Frontal cortex (tissue), 4 donors: ENCODE data around the gene RAI2. TPM values are rescaled to one million over a fixed set of nuclear protein-coding genes. Genes with fewer than 3 reads are reported as not detected.
A peak's percentile ranks its signal among the peaks of the same experiment; 100 is the strongest.

ENCODE experiments used
- DNase-seq, 2 donors: peaks; one replicate each; pipeline ENCODE4 v3.0.0; 2012; ENCODE audit warnings: low spot score in 2 of 2
- FAIRE-seq: peaks from 2 replicates; lab custom pipeline; 2012; peaks lifted over from hg19 to GRCh38; lab: Jason Lieb, UNC
- total RNA-seq: library from RNA; depleted of rRNA; stranded (reverse); fragments of >200 nt; gene quantifications from one replicate; pipeline ENCODE4 v1.2.3, GENCODE V29; 2014
- donor health status: control.
- donor health status: control.
- donor health status: control.

RAI2 gene
- total RNA-seq = 2.9 TPM

DNA sequence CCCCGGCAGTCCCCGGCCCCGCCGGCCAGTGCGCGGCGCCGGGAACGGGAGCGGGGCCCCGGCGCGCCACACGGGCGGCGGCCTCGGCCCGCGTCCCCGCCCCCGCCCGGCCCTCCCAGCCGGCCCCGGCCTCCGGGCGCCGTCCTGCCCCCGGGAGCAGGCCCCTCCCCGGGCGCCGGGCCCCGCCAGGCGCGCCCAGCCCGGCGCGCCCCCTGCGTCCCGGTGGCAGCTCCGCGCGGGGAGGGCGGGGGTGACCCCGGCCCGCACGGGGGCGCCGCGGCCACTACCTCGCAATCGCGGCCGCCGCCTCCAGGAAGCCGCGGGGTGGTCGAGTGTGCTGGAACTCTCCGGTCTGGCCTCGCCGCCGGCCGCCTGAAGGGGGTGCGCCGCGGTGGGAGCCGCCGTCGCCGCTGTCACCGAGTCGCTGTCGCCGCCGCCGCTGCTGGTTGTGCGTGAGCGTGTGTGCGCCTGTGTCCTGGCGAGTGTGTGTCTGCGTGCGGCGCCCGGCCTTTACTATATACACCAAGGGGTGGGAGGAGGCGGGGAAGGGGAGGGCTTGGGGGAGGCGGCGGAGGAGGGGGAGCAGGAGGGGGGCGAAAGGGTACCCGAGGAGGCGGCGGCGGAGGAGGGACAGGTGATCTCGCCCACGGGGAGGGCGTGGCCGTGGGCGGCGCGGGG is at the start of gene RAI2:
RAI2 (minus strand) TSS at position 488 of the 678 bp plus-strand sequence. CDS start 59,288 bp downstream, outside the sequence.
- no peak for FAIRE-seq

DNA sequence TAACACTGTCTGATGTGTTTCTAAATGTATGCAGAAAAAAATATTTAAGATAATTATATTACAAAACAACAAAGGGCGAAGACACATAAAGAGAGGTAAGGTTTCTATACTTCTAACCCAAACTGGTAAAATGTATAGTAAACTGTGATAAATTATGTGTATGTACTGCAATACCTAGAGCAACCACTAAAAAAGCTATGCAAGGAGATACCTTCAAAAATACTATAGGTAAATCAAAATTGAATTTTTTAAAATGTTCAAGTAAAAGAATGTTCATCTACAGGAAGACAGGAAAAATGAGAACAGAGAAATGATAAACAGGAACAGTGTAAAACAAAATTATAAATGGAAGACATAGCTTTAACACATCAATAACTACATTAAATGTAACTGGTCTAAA is 27.3 kb upstream of the RAI2 start:
- no peak for DNase-seq

More for the DNA sequence above, at the start of gene RAI2:
- DNase-seq = peak; percentile 43 to 44

GRCh38 chrX:17882680-17883079 is 21.6 kb upstream of the RAI2 start:
- no peak for FAIRE-seq
- DNase-seq = no peak

More for the DNA sequence above, 27.3 kb upstream of the RAI2 start:
- no peak for FAIRE-seq

- no peak for DNase-seq
- no peak for FAIRE-seq
Measured at GRCh38 chrX:17878028-17878670, 17.1 kb upstream of the RAI2 start.

DNA sequence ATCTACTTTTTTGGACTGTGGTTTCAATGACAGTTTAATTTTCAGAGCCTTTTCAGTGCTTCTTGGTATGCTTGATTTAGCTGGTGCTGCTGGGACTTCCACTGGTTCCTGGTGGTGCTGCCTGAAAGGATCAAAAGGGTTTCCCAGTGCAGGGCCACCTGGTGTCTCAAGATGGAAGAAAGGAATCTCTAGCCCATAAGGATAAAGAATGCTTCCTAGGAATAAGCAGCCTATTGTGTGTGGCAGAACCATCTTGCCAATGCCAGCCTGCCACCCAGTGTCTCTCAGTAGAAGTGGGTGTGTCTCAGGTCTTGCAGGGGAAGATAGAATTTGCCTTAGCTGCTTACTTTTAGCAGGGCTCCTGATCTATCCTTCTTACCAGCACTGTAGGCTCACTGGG is 15.0 kb upstream of the RAI2 start:
- FAIRE-seq = no peak
- no peak for DNase-seq

DNA sequence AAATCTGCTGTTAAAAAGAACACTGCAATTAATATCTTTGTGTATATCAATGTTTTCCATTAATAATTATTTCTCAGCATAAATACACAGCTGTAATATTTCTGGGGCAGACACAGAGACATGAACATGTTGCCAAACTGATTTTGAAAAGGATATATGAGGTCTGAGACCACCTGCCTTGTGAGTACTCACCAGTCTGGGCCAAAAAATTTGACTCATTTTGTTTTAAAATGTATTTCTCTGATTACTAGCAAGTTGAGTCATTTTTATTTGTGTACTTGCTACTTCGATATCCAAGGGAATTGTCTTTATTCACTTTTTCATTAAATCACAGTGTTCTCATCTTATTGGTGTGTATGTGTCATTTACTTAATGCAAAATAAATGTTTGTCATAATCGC is 8.5 kb upstream of the RAI2 start:
- FAIRE-seq (no peak), DNase-seq (no peak)

GRCh38 chrX:17861489-17862011 is 452 bp upstream of the RAI2 start:
- FAIRE-seq (no peak), DNase-seq (no peak)

DNA sequence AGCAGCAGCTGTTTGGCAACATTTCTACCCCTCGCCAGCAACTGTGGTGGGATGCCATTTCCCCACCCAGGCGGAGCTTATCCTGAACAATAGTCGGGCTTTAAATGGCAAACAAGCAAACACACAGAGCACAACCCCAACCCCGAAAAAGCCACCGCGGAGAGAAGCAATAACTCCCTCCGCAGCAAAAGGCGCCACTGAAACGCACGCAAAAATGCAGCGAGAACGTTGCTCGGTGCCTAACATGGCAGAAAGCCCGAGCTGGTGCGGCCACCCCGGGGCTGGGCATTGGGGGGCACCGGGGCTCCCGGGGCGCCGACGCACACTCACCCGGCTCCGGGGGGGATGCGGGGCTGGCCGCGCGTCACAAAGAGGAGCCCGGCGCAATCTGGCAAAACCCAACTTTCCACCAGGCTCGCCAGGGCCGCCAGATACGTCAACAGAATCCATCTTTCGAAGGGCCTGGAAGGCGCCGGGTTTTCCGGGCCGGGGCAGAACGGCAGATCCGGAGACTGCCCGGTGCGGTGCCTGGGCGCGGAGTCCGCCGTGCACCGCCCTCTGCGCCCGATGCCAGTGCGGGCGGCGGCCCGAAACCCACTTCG is 818 bp downstream of the RAI2 start:
- FAIRE-seq = no peak
- DNase-seq = no peak

- DNase-seq (no peak), FAIRE-seq (no peak)
Measured at GRCh38 chrX:17859609-17860178, 1.4 kb downstream of the RAI2 start.

DNA sequence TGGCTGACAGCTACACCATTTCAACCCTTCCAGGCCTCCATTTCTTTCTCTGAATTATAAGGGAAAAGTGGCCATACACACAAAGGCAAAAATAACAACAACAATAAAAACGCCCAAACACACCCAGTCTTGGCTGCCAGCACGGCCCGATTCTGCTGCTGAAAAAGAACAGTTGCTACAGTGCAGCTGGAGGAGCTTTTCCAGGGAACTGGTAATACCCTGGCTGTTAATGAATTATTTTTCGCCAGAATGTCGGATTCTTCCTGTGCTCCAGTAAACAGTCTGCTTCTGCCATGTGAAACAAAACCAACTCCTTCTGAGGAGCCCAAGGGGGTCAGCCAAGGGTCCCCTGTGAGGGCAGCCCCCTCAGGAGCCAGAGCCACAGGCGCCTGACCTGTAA is 6.6 kb downstream of the RAI2 start:
- FAIRE-seq (no peak), DNase-seq (no peak)

- DNase-seq (no peak), FAIRE-seq (no peak)
Measured at GRCh38 chrX:17854069-17854468, 7.0 kb downstream of the RAI2 start.

DNA sequence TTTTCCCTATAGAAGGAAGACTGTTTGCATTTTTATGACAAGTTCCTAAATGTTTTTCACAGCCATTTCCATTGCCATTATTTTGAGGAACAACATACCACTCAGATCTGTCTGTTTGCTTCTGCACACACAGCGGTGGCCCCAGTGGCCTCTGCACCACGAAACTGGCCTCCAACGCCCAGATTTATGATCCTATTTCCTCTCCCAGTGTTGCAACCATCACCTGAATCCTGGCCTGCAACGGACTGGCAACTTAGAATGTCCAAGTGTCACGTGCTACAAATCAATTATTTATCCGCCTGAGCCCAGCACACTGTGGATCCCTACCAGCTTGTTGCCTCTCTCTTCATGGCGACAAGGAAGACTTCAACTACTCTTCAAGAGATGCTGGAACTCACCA is 9.2 kb downstream of the RAI2 start:
- FAIRE-seq (no peak), DNase-seq (no peak)

- FAIRE-seq = no peak
- no peak for DNase-seq
Measured at GRCh38 chrX:17848545-17849265, 12.4 kb downstream of the RAI2 start.

- no peak for FAIRE-seq
- DNase-seq = no peak
Measured at GRCh38 chrX:17846045-17846444, 15.1 kb downstream of the RAI2 start.

GRCh38 chrX:17844236-17844635 is 16.9 kb downstream of the RAI2 start:
- FAIRE-seq (no peak), DNase-seq (no peak)

- FAIRE-seq (no peak), DNase-seq (no peak)
Measured at GRCh38 chrX:17842769-17843525, 18.2 kb downstream of the RAI2 start.

DNA sequence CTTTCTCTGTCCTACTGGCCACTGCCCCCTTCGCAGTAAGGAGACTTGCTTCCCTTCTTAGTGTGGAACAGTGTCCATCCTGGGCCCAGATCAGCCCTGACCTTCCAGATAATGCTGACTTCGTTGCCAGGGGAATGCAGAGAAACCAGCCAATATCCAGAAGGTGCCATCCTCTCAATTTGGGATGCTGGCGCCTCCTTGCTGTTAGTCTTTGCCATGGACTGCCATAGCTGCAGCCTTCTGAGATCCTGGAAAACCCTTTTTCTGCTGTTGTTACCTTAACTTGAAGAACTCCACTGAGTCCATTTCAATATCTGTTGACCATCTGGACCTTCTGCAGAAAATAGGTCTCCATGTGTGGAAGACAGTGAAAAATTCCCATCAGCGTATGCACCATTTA is 21.8 kb downstream of the RAI2 start:
- DNase-seq = no peak
- no peak for FAIRE-seq

DNA sequence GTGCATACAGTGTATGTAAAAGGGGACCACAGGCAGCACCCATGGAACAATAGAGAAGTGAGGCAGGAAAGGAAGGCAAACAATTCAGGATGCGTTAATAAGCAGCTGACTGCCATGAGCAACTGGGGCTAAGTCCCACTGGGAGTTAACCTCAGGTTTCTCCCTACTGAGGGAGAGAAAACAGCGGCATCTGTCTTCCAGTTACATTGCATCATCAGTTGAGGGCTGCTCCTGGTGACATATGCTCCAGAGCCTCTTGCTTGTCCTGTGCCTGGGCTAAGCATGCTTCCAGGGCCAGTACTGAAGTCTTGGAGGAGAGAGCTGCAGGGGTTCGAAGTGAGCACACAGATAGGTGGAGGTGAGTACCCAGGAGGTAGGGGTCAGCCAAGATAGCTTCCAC is 24.3 kb downstream of the RAI2 start:
- DNase-seq (no peak), FAIRE-seq (no peak)

DNA sequence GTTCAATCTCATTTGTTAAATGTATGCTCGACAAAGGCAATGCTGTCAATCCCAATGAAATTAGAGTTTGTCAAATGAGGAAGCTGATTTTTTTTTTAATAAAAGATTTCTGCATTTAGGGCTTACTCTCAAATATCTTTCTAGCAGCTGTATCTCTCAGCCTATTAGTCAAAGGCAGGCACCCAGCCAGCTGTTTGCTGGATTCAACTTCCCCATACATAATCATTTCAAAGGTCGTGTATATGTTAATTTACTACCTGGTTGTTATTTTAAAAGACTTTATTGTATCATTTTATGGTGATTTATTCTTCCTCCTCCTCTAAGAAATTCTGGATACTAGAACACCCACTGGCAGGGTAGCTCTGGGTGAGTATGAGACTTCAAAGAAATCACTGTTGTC is 27.1 kb downstream of the RAI2 start:
- no peak for FAIRE-seq
- no peak for DNase-seq
